Vagina (tissue), 2 donors: ENCODE measurements around the gene RNASE8. TPM values are rescaled to one million over a fixed set of nuclear protein-coding genes. Genes with fewer than 3 reads are reported as not detected.

ENCODE experiments used
- DNase-seq, 2 donors: peaks; one replicate each; pipeline ENCODE4 v3.0.0-alpha.2; 2017; ENCODE audit errors: extremely low spot score in 2 of 2
- H3K27ac ChIP-seq: fragments of 200-600 bp; sonication (generic); one replicate; pipeline ENCODE4 v1.5.1; 2019
- H3K27me3 ChIP-seq: fragments of 200-600 bp; sonication (generic); one replicate; pipeline ENCODE4 v1.5.1; 2019
- H3K36me3 ChIP-seq, 2 donors: fragments of 200-600 bp; sonication (generic); one replicate each; pipeline ENCODE4 v1.5.1; 2017 to 2019
- H3K4me1 ChIP-seq: fragments of 200-600 bp; sonication (generic); one replicate; pipeline ENCODE4 v1.5.1; 2019
- H3K4me3 ChIP-seq, 2 donors: fragments of 200-600 bp; sonication (generic); 1 replicate in 1 of 2; 2 replicates in 1 of 2; pipeline ENCODE4 v1.5.1; 2016 to 2019
- H3K9me3 ChIP-seq: fragments of 200-600 bp; sonication (generic); one replicate; pipeline ENCODE4 v1.5.1; 2019
- POLR2A ChIP-seq, 2 donors: fragments of 450-650 bp; IDR thresholded peaks; one replicate each; pipeline ENCODE4 v1.6.1; 2017; ENCODE audit warnings: antibody characterized with exemption in 2 of 2, mild to moderate bottlenecking in 2 of 2, moderate library complexity in 2 of 2
- POLR2AphosphoS5 ChIP-seq, 2 donors: sonication (generic); formaldehyde crosslinking; IDR thresholded peaks; one replicate each; pipeline ENCODE4 v1.9.0; 2017; ENCODE audit warnings: antibody characterized with exemption in 2 of 2, mild to moderate bottlenecking in 2 of 2, low read depth in 1 of 2; ENCODE audit not compliant: insufficient read depth in 1 of 2
- intact Hi-C: fragments of 100-400 bp; cut with DNase I; formaldehyde crosslinking; loops from one replicate; pipeline ENCODE4 v1.15.1; 2023
- total RNA-seq: library from RNA; depleted of rRNA; stranded (reverse); fragments of >200 nt; gene quantifications from one replicate; pipeline ENCODE4 v1.2.3, GENCODE V29; 2016
- TF ChIP-seq, protein P1 (sequence below), 3 experiments: fragments of 450-650 bp in 2 of 3; fragments of 200-600 bp in 1 of 3; sonication (generic) in 1 of 3; IDR thresholded peaks; one replicate each; pipeline ENCODE4 v1.5.1; 2017 to 2019; ENCODE audit warnings: antibody characterized with exemption in 3 of 3, mild to moderate bottlenecking in 2 of 3, moderate library complexity in 2 of 3

The RNASE8 gene
- total RNA-seq, 1 donor from 2014 or later: not detected

DNA sequence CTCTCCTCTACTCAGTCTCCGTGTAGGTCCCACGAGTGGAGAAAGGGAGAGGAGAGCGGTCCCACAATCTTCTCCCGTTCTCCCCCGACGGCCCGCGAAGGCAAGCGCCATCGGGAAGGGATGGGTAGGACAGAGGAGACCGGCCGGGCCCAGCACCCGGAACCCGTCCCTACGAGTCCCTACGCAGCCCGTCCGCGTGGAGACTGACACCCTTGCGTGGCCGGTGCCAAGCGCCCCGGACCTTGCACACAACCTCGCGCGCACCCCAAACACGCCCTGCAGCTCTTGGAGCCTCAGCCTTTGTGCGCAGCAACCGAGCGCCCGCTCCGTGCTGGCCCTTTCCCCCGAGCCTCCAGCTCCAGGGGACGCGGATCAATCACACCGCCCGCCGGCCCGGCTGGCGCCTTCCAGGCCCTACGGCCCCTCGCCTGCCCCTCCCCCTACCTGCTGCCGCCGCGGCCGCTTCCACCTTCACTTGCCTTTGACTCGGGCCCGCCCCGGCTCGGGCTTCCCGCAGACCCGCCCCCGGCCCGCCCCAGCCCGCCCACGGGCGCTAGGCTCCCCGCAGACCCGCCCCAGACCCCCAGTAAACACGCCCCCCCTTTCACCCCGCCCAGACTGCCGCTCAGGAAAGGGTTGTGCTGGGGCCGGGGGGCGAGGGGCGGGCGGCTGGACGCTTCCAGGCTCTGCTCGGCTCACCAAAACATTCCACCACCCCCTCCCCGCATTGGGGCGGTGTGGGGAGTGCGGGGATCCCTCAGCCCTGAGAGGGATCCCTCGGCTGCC is 32.8 kb upstream of the RNASE8 start, which contains the start of gene NDRG2:
Gene NDRG2 (minus strand): TSS at position 477 of the 786 bp plus-strand sequence. CDS start 1,746 bp downstream, outside the sequence.
- Histone ChIP-seq H3K4me1 (peaks cover 67% of the 10 kb centered on the region), H3K36me3 (peaks cover 0 to 19% of the 10 kb centered on the region in 2 donors), H3K27me3 (no peaks in the 10 kb centered on the region), H3K27ac (peak within 1 kb of the TSS; percentile 99), H3K9me3 (no peaks in the 10 kb centered on the region), H3K4me3 (peak within 1 kb of the TSS; percentile 72 to 96)
- intact Hi-C loops: loop anchor here (5.0 kb wide), 1 partner anchor 78 kb away; the partner anchor contains the start of gene TMEM253
- DNase-seq: peak in 1 of 2 donors; percentile 89
- TF ChIP-seq POLR2A (IDR thresholded peaks at IDR 0.05): peak; percentile 36 to 59
- TF ChIP-seq POLR2AphosphoS5 (IDR thresholded peaks at IDR 0.05; ENCODE audit: insufficient read depth in 1 of 2, low read depth in 1 of 2): peak in 1 of 2 donors; percentile 89
- TF ChIP-seq, protein P1, sequence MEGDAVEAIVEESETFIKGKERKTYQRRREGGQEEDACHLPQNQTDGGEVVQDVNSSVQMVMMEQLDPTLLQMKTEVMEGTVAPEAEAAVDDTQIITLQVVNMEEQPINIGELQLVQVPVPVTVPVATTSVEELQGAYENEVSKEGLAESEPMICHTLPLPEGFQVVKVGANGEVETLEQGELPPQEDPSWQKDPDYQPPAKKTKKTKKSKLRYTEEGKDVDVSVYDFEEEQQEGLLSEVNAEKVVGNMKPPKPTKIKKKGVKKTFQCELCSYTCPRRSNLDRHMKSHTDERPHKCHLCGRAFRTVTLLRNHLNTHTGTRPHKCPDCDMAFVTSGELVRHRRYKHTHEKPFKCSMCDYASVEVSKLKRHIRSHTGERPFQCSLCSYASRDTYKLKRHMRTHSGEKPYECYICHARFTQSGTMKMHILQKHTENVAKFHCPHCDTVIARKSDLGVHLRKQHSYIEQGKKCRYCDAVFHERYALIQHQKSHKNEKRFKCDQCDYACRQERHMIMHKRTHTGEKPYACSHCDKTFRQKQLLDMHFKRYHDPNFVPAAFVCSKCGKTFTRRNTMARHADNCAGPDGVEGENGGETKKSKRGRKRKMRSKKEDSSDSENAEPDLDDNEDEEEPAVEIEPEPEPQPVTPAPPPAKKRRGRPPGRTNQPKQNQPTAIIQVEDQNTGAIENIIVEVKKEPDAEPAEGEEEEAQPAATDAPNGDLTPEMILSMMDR (IDR thresholded peaks at IDR 0.05): peak in 1 of 3 experiments; percentile 27

GRCh38 chr14:21025371-21026273 is 32.0 kb upstream of the RNASE8 start:
- Histone ChIP-seq H3K9me3 (no peaks in the 10 kb centered on the region), H3K27me3 (no peaks in the 10 kb centered on the region), H3K4me1 (peaks cover 62% of the 10 kb centered on the region), H3K4me3 (peak overlapping the region; percentile 72 to 96), H3K27ac (peak overlapping the region; percentile 99), H3K36me3 (peaks cover 0 to 11% of the 10 kb centered on the region in 2 donors)
- DNase-seq: peak in 1 of 2 donors; percentile 94
- intact Hi-C loops: loop anchor here (5.0 kb wide), 1 partner anchor 77 kb away; the partner anchor contains the start of gene TMEM253
- TF ChIP-seq POLR2AphosphoS5 (IDR thresholded peaks at IDR 0.05; ENCODE audit: insufficient read depth in 1 of 2, low read depth in 1 of 2): peak in 1 of 2 donors; percentile 70
- TF ChIP-seq, protein P1 (IDR thresholded peaks at IDR 0.05): no peak

DNA sequence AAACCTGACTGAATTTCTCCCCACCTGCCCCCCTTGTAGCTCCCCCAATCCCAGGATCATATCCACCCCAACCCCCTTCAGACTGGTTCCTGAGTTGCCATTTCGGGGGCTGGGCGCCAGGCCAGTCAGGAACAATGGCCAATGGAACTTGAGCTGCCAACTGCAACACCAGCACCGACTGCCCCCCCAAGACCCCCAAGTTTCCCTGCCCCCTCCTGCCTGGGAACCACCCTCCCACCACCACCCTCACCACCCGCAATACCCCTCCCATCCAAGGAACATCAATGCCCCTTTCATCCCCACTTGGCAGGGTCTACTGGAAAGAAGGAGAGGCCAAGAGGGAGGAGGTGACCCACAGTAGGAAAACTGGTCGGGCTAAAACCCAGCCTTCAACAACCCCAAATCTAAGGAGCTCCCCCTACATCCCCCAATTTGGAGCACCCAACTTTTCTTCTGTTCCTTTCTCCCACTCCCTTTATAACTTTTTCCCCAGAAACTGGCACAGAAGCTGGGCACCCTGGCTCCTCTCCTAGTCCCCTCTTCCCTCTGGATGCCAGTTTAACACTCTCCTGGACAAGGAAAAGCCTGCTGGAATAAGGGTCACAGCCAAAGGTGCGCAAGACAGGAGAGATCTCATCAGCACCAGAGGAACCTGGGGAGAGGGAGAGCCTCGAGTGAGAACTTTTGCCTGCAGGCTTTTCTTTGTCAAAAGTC is 31.2 kb upstream of the RNASE8 start:
- Histone ChIP-seq H3K4me1 (peaks cover 54% of the 10 kb centered on the region), H3K27ac (peak overlapping the region; percentile 99), H3K4me3 (peak overlapping the region; percentile 72 to 96), H3K36me3 (peaks cover 0 to 8% of the 10 kb centered on the region in 2 donors), H3K9me3 (no peaks in the 10 kb centered on the region), H3K27me3 (no peaks in the 10 kb centered on the region)
- DNase-seq: peak in 1 of 2 donors; percentile 88
- TF ChIP-seq, protein P1 (IDR thresholded peaks at IDR 0.05): no peak
- TF ChIP-seq POLR2AphosphoS5 (IDR thresholded peaks at IDR 0.05; ENCODE audit: insufficient read depth in 1 of 2, low read depth in 1 of 2): no peak
- no peak for TF ChIP-seq POLR2A (IDR thresholded peaks at IDR 0.05)
- intact Hi-C loops: loop anchor here (5.0 kb wide), 1 partner anchor 76 kb away; the partner anchor contains the start of gene TMEM253

GRCh38 chr14:21026988-21027315 is 30.7 kb upstream of the RNASE8 start:
- DNase-seq: peak in 1 of 2 donors; percentile 61
- Histone ChIP-seq H3K9me3 (no peaks in the 10 kb centered on the region), H3K4me1 (peaks cover 50% of the 10 kb centered on the region), H3K27me3 (no peaks in the 10 kb centered on the region), H3K36me3 (peaks cover 0 to 4% of the 10 kb centered on the region in 2 donors), H3K4me3 (no peak overlapping the region), H3K27ac (peak overlapping the region; percentile 99)
- TF ChIP-seq POLR2AphosphoS5 (IDR thresholded peaks at IDR 0.05; ENCODE audit: insufficient read depth in 1 of 2, low read depth in 1 of 2): no peak
- no peak for TF ChIP-seq POLR2A (IDR thresholded peaks at IDR 0.05)
- TF ChIP-seq, protein P1 (IDR thresholded peaks at IDR 0.05): no peak
- intact Hi-C loops: loop anchor here (5.0 kb wide), 1 partner anchor 75 kb away; the partner anchor contains the start of gene TMEM253
